Suprapubic skin (tissue), 3 donors: Measurements from ENCODE around the gene CALCB.

Experiments used
- CTCF ChIP-seq, 2 donors: fragments of 200-600 bp in 1 of 2; fragments of 450-650 bp in 1 of 2; sonication (generic) in 1 of 2; IDR thresholded peaks; one replicate each; pipeline ENCODE4 v1.5.1; 2016 to 2019; ENCODE audit warnings: antibody characterized with exemption in 2 of 2, mild to moderate bottlenecking in 1 of 2, moderate library complexity in 1 of 2
- EP300 ChIP-seq: sonication (generic); formaldehyde crosslinking; IDR thresholded peaks from one replicate; pipeline ENCODE4 v1.6.1; 2017; ENCODE audit warnings: antibody characterized with exemption

DNA sequence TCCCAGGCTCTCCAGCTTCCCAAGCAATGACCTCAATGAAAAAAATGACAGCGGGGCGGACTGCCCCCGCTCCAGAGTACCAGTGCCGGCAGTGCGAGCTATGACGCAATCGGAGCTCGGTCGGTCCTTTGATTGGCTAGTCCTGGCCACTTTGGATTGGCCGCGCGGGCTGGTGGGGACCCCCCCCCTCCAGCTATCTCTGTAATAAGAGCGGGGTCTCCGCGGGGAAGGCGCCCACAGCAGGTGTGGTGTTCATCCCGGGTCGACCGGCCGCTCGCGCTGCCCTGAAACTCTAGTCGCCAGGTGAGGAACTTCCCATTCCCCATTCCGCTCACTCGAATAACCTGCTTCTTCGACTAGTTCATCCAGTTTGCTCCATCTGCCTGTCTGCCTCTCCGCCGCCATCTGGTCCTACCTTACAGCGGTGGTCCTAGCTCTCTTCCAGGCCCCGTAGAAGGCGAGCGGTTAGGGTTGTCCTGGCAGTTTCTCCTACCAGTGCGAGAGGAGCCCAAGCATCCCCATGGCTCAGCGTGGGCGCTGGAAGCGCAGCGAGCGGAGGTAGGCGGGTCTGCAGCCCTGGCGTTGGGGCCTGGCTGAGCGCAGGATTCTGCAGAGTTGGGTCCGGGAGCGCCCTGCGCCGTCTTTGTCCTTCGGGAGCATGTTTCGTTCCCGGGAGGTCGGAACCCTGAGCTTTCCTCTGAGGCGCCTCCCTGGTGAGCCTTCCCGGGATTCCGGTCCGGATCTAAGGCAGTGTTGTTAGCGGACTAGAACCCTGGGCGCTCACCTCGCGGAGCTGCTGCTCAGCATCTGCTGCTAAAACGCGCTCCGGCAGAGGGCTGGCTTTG is at the start of gene CALCB:
- TF ChIP-seq CTCF (IDR thresholded peaks at IDR 0.05) (no peak), EP300 (no peak)
